ENCODE results near the gene ALOX5.

ALOX5 gene

DNA sequence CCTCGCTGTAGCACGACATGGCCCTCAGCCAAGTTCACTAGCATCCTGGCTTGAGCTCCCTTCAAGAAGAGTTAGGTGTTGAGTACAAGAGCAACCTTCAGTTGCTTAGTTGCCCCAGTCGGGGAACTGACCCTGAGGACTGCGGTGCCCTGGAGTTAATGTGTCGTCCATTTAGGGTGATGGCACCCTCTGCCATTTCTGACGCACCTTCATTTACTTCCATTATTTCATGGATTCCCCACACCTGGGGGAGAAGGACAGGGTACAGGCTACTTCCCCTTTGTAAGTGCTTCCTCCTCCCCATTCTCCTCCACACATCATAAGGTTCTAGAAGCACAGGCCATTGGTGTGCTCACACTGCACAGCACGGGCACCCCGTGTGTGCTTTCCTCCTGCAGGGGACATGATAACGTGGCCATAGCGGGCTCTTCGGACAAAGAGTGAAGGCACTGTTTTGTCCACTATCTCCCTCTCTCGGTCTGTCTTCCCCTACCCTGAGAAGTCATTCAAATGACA lies 1.8 kb downstream of the ALOX5 start:
- Histone ChIP-seq H3K27me3 (ENCODE audit: control insufficient read depth in 1 of 2, insufficient read depth in 2 of 2, low read length in 2 of 2) (peaks cover 4 to 12% of the 10 kb centered on the region in 2 donors), H3K9ac (ENCODE audit: low read length) (no peak overlapping the region), H3K27ac (ENCODE audit: low read depth, low read length) (no peak overlapping the region), H3K36me3 (ENCODE audit: insufficient read depth, low read length) (no peaks in the 10 kb centered on the region), H3K9me3 (ENCODE audit: low read length) (no peaks in the 10 kb centered on the region), H3K4me1 (ENCODE audit: insufficient read depth, low read length) (peaks cover 12% of the 10 kb centered on the region), H3K4me3 (ENCODE audit: low read depth in 1 of 2, low read length in 2 of 2) (no peak overlapping the region)

GRCh38 chr10:45376371-45376801 lies 2.4 kb downstream of the ALOX5 start:
- Histone ChIP-seq H3K4me1 (ENCODE audit: insufficient read depth, low read length) (peaks cover 12% of the 10 kb centered on the region), H3K9me3 (ENCODE audit: low read length) (no peaks in the 10 kb centered on the region), H3K27me3 (ENCODE audit: control insufficient read depth in 1 of 2, insufficient read depth in 2 of 2, low read length in 2 of 2) (peaks cover 4 to 16% of the 10 kb centered on the region in 2 donors), H3K4me3 (ENCODE audit: low read depth in 1 of 2, low read length in 2 of 2) (no peak overlapping the region), H3K27ac (ENCODE audit: low read depth, low read length) (no peak overlapping the region), H3K9ac (ENCODE audit: low read length) (no peak overlapping the region), H3K36me3 (ENCODE audit: insufficient read depth, low read length) (no peaks in the 10 kb centered on the region)

GRCh38 chr10:45377321-45377720 lies 3.3 kb downstream of the ALOX5 start:
- H3K4me1 ChIP-seq (ENCODE audit: insufficient read depth, low read length) = peaks cover 12% of the 10 kb centered on the region
- no peaks in the 10 kb centered on the region for H3K36me3 ChIP-seq (ENCODE audit: insufficient read depth, low read length)
- no peak overlapping the region for H3K27ac ChIP-seq (ENCODE audit: low read depth, low read length)
- H3K9me3 ChIP-seq (ENCODE audit: low read length) = no peaks in the 10 kb centered on the region
- H3K4me3 ChIP-seq (ENCODE audit: low read depth in 1 of 2, low read length in 2 of 2) = no peak overlapping the region
- peaks cover 4 to 16% of the 10 kb centered on the region in 2 donors for H3K27me3 ChIP-seq (ENCODE audit: control insufficient read depth in 1 of 2, insufficient read depth in 2 of 2, low read length in 2 of 2)
- no peak overlapping the region for H3K9ac ChIP-seq (ENCODE audit: low read length)

- Histone ChIP-seq H3K36me3 (ENCODE audit: insufficient read depth, low read length) (no peaks in the 10 kb centered on the region), H3K9me3 (ENCODE audit: low read length) (no peaks in the 10 kb centered on the region), H3K27me3 (ENCODE audit: control insufficient read depth in 1 of 2, insufficient read depth in 2 of 2, low read length in 2 of 2) (peaks cover 4 to 16% of the 10 kb centered on the region in 2 donors), H3K4me1 (ENCODE audit: insufficient read depth, low read length) (peaks cover 12% of the 10 kb centered on the region), H3K27ac (ENCODE audit: low read depth, low read length) (no peak overlapping the region), H3K9ac (ENCODE audit: low read length) (no peak overlapping the region), H3K4me3 (ENCODE audit: low read depth in 1 of 2, low read length in 2 of 2) (no peak overlapping the region)
Observed at GRCh38 chr10:45377858-45378257, 3.8 kb downstream of the ALOX5 start.

- Histone ChIP-seq H3K27ac (ENCODE audit: low read depth, low read length) (no peak overlapping the region), H3K4me3 (ENCODE audit: low read depth in 1 of 2, low read length in 2 of 2) (no peak overlapping the region), H3K9me3 (ENCODE audit: low read length) (no peaks in the 10 kb centered on the region), H3K4me1 (ENCODE audit: insufficient read depth, low read length) (peaks cover 9% of the 10 kb centered on the region), H3K27me3 (ENCODE audit: control insufficient read depth in 1 of 2, insufficient read depth in 2 of 2, low read length in 2 of 2) (peaks cover 4 to 16% of the 10 kb centered on the region in 2 donors), H3K9ac (ENCODE audit: low read length) (no peak overlapping the region), H3K36me3 (ENCODE audit: insufficient read depth, low read length) (no peaks in the 10 kb centered on the region)
Observed at GRCh38 chr10:45378914-45379726, 5.1 kb downstream of the ALOX5 start.

DNA sequence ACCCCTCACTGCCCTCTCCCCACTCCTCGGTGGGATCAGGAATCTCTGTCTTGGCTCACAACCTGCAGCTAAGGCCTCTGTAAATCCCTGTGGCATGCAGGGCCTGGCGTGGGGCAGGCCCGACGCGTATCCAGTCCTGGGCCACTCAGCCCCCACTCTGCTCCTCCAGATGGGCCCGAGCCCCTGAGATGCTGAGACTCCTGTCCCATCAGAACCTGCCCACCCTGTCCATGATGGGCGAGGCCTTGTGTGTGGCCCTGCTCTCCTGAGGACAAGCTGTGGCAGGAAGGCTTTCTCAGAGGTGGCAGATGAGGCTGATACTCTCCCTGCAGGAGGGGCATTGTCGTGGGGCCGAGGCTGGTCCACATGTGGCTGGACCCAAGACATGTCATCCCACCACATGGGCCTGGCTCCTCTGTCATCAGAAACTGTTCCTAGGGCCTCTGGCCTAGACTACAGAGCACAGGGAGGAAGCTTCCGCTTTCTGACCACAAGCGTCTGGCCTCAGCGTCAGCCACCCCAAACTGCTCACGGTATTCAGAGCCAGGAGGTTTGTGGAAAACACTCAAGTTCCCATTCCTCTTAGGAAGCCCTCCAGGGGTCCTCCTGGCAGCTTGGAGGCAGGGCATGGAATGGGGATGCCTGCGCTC lies 6.0 kb downstream of the ALOX5 start:
- Histone ChIP-seq H3K9ac (ENCODE audit: low read length) (no peak overlapping the region), H3K36me3 (ENCODE audit: insufficient read depth, low read length) (no peaks in the 10 kb centered on the region), H3K9me3 (ENCODE audit: low read length) (no peaks in the 10 kb centered on the region), H3K27ac (ENCODE audit: low read depth, low read length) (no peak overlapping the region), H3K4me1 (ENCODE audit: insufficient read depth, low read length) (peaks cover under 1% of the 10 kb centered on the region), H3K4me3 (ENCODE audit: low read depth in 1 of 2, low read length in 2 of 2) (no peak overlapping the region), H3K27me3 (ENCODE audit: control insufficient read depth in 1 of 2, insufficient read depth in 2 of 2, low read length in 2 of 2) (peaks cover 4 to 16% of the 10 kb centered on the region in 2 donors)

DNA sequence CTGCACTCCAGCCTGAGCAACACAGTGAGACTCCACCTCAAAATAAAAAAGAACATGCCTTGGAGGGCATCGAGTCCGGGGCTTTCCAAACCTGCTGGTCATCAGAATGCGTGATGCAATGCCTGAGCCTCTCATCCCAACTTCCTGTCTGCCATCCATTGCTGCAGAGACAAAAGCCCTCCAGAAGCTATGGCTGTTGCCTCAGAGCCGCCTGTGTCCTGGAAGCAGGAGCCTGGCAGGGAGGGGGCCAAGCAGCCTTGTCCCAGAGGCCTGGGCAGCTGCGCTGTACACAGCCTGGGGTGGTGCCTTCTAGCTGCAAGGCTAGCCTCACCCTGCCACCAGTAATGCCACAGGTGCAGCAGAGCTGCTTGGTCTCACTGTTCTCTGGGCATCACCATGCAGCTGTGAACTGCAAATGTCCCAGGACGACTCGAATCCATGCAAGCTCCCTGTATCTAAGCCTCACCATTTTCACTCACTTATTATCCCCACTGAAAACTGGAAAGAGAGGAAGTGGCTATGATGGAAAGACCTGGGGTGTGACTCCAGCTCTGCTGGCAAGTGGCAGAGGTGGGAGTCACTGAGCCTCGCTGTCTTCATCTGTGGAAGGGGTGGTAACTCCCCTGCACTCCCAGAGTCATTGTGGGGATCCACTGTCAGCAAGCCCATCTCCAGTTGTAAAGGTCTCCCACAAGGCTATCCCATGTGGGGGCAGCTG lies 7.0 kb downstream of the ALOX5 start:
- Histone ChIP-seq H3K9me3 (ENCODE audit: low read length) (no peaks in the 10 kb centered on the region), H3K36me3 (ENCODE audit: insufficient read depth, low read length) (no peaks in the 10 kb centered on the region), H3K9ac (ENCODE audit: low read length) (no peak overlapping the region), H3K27ac (ENCODE audit: low read depth, low read length) (no peak overlapping the region), H3K27me3 (ENCODE audit: control insufficient read depth in 1 of 2, insufficient read depth in 2 of 2, low read length in 2 of 2) (peaks cover 4 to 16% of the 10 kb centered on the region in 2 donors), H3K4me1 (ENCODE audit: insufficient read depth, low read length) (no peaks in the 10 kb centered on the region), H3K4me3 (ENCODE audit: low read depth in 1 of 2, low read length in 2 of 2) (no peak overlapping the region)

DNA sequence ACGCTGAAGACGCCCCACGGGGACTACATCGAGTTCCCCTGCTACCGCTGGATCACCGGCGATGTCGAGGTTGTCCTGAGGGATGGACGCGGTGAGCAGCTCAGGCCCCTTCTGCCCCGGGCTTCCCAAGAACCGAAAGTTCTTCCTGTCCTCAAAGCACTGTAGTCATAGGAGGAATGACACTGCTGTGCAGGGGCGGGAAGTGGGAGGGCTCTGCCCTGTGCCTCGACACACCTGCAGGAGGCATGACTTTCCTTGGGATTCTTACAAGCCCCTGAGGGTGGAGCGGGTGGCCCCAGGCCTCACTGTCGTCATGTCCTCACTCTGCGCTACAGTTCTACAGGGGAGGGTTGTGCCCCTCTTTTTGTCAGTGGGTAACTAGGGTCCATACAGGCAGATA lies 8.6 kb downstream of the ALOX5 start:
- Histone ChIP-seq H3K27ac (ENCODE audit: low read depth, low read length) (no peak overlapping the region), H3K4me3 (ENCODE audit: low read depth in 1 of 2, low read length in 2 of 2) (no peak overlapping the region), H3K4me1 (ENCODE audit: insufficient read depth, low read length) (no peaks in the 10 kb centered on the region), H3K9ac (ENCODE audit: low read length) (no peak overlapping the region), H3K27me3 (ENCODE audit: control insufficient read depth in 1 of 2, insufficient read depth in 2 of 2, low read length in 2 of 2) (peaks cover 4 to 16% of the 10 kb centered on the region in 2 donors), H3K36me3 (ENCODE audit: insufficient read depth, low read length) (no peaks in the 10 kb centered on the region), H3K9me3 (ENCODE audit: low read length) (no peaks in the 10 kb centered on the region)

GRCh38 chr10:45383682-45384330 lies 9.8 kb downstream of the ALOX5 start:
- H3K36me3 ChIP-seq (ENCODE audit: insufficient read depth, low read length) = no peaks in the 10 kb centered on the region
- H3K4me1 ChIP-seq (ENCODE audit: insufficient read depth, low read length) = no peaks in the 10 kb centered on the region
- H3K9ac ChIP-seq (ENCODE audit: low read length) = no peak overlapping the region
- H3K27me3 ChIP-seq (ENCODE audit: control insufficient read depth in 1 of 2, insufficient read depth in 2 of 2, low read length in 2 of 2) = peaks cover 2 to 7% of the 10 kb centered on the region in 2 donors
- no peak overlapping the region for H3K27ac ChIP-seq (ENCODE audit: low read depth, low read length)
- no peaks in the 10 kb centered on the region for H3K9me3 ChIP-seq (ENCODE audit: low read length)
- H3K4me3 ChIP-seq (ENCODE audit: low read depth in 1 of 2, low read length in 2 of 2) = no peak overlapping the region

DNA sequence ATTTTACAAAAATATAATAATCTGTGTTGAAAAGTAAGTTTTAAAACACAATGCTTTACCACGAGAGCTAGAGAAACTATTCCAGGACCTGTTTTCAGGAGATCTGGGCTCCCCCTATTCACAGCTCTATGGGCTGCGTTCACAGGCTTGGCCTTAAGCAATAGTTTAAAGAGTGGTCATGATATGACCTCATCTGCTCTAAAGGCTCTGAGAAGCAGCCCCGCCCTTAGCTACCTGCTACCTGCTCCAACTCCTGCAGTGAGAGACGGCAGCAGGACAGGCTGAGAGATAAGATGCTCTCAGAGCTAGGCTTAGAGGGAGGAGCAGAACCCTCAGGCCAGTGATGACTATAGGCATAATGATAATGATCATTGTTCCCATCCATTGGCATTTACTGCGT lies 12.6 kb downstream of the ALOX5 start:
- H3K4me1 ChIP-seq (ENCODE audit: insufficient read depth, low read length) = no peaks in the 10 kb centered on the region
- H3K36me3 ChIP-seq (ENCODE audit: insufficient read depth, low read length) = no peaks in the 10 kb centered on the region
- H3K9ac ChIP-seq (ENCODE audit: low read length) = no peak overlapping the region
- H3K27ac ChIP-seq (ENCODE audit: low read depth, low read length) = no peak overlapping the region
- no peaks in the 10 kb centered on the region for H3K27me3 ChIP-seq (ENCODE audit: control insufficient read depth in 1 of 2, insufficient read depth in 2 of 2, low read length in 2 of 2)
- H3K9me3 ChIP-seq (ENCODE audit: low read length) = no peaks in the 10 kb centered on the region
- no peak overlapping the region for H3K4me3 ChIP-seq (ENCODE audit: low read depth in 1 of 2, low read length in 2 of 2)
